Measurements from ENCODE around the gene DGKB. TPM values are rescaled to one million over a fixed set of nuclear protein-coding genes. Genes with fewer than 3 reads are reported as not detected.

The DGKB gene
- polyA plus RNA-seq, 1 donor (not counting 4 experiments of a cell fraction or from before 2014, with no cell fraction given) = 0.01 TPM

DNA sequence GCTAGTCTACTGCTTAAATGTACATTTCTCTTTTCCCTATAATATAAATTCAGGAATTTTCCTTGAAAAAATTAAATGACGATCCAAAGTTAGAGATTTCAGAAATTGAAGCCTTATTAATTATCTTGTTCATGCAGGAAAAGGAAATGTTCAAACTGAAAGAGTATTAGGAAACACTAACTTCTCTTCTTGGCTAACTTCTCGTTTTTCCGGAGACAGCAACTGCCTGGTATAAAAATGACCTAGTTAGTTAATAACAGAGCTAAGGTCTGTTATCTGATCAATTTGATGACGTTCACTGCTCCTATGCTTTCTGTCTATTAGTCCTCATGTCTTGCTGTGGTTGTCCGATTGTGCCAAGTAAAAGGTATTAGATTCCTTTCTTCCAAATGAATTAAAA lies 212.5 kb downstream of the DGKB start:
- dilution Hi-C loops (cut with MboI; ENCODE audit: extremely low pct_ligation_motif_present, low sequenced_read_pairs) = no loop called here
- FAIRE-seq = no peak

DNA sequence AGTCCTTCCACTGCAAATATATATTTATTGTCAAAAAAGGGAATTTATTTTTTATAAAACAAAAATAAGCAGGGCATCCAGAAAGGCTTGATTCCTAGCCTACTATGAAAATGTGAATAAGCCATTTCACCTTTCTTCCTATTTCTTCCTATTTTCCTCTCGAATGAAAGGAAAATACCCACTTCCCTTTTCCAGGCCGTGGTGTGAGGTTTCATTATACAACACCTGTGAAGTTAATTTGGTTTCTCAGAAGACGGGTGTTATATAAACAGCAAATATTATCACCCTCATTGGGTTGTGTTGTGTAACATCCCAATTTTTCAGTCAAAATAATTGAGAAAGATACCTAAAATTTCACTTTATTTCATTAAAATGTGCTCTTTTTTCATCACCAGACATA lies 214.3 kb downstream of the DGKB start:
- no peak for FAIRE-seq
- Histone ChIP-seq H3K4me2 (ENCODE audit: control insufficient read depth, extremely low read depth, insufficient read depth, low read depth, low read length) (peak overlapping the region; percentile 18), H3K9me1 (ENCODE audit: control insufficient read depth, extremely low read depth, insufficient read depth, low read length) (no peaks in the 10 kb centered on the region), H3K9ac (ENCODE audit: control insufficient read depth, extremely low read depth, insufficient read depth, low read length) (no peak overlapping the region), H4K20me1 (ENCODE audit: control insufficient read depth, extremely low read depth, insufficient read depth, low read length) (no peaks in the 10 kb centered on the region), H3K79me2 (ENCODE audit: control insufficient read depth, insufficient read depth, low read length) (no peaks in the 10 kb centered on the region), H3K36me3 (ENCODE audit: control insufficient read depth in 2 of 2, extremely low read depth in 1 of 2, insufficient read depth in 2 of 2, low read length in 2 of 2) (no peaks in the 10 kb centered on the region), H2AFZ (ENCODE audit: control insufficient read depth, low read length) (no peak overlapping the region), H3K4me3 (ENCODE audit: control insufficient read depth in 2 of 3, extremely low read depth in 1 of 3, insufficient read depth in 2 of 3, low read depth in 1 of 3, low read length in 3 of 3) (no peak overlapping the region), H3K27me3 (ENCODE audit: control insufficient read depth, extremely low read depth, insufficient read depth, low read length) (no peaks in the 10 kb centered on the region), H3K9me3 (ENCODE audit: control insufficient read depth, low read depth, low read length) (no peaks in the 10 kb centered on the region), H3K4me1 (ENCODE audit: control insufficient read depth, extremely low read depth, insufficient read depth, low read length) (no peaks in the 10 kb centered on the region), H3K27ac (ENCODE audit: control insufficient read depth, insufficient read depth, low read length) (no peak overlapping the region)
- no peak for TF ChIP-seq EZH2 (IDR thresholded peaks at IDR 0.05; ENCODE audit: low read length)
- dilution Hi-C loops (cut with MboI; ENCODE audit: extremely low pct_ligation_motif_present, low sequenced_read_pairs) = no loop called here
- DNase-seq (ENCODE audit: low read depth, low spot score) = no peak

More for the DNA sequence above, 212.5 kb downstream of the DGKB start:
- Histone ChIP-seq H3K27me3 (ENCODE audit: control insufficient read depth, extremely low read depth, insufficient read depth, low read length) (no peaks in the 10 kb centered on the region), H3K27ac (ENCODE audit: control insufficient read depth, insufficient read depth, low read length) (no peak overlapping the region), H3K9ac (ENCODE audit: control insufficient read depth, extremely low read depth, insufficient read depth, low read length) (no peak overlapping the region), H3K9me1 (ENCODE audit: control insufficient read depth, extremely low read depth, insufficient read depth, low read length) (no peaks in the 10 kb centered on the region), H3K4me2 (ENCODE audit: control insufficient read depth, extremely low read depth, insufficient read depth, low read depth, low read length) (no peak overlapping the region), H3K9me3 (ENCODE audit: control insufficient read depth, low read depth, low read length) (no peaks in the 10 kb centered on the region), H3K36me3 (ENCODE audit: control insufficient read depth in 2 of 2, extremely low read depth in 1 of 2, insufficient read depth in 2 of 2, low read length in 2 of 2) (no peaks in the 10 kb centered on the region), H2AFZ (ENCODE audit: control insufficient read depth, low read length) (no peak overlapping the region), H3K79me2 (ENCODE audit: control insufficient read depth, insufficient read depth, low read length) (no peaks in the 10 kb centered on the region), H3K4me1 (ENCODE audit: control insufficient read depth, extremely low read depth, insufficient read depth, low read length) (no peaks in the 10 kb centered on the region), H4K20me1 (ENCODE audit: control insufficient read depth, extremely low read depth, insufficient read depth, low read length) (no peaks in the 10 kb centered on the region), H3K4me3 (ENCODE audit: control insufficient read depth in 2 of 3, extremely low read depth in 1 of 3, insufficient read depth in 2 of 3, low read depth in 1 of 3, low read length in 3 of 3) (no peak overlapping the region)
- no peak for TF ChIP-seq EZH2 (IDR thresholded peaks at IDR 0.05; ENCODE audit: low read length)
- TF ChIP-seq, protein P1, sequence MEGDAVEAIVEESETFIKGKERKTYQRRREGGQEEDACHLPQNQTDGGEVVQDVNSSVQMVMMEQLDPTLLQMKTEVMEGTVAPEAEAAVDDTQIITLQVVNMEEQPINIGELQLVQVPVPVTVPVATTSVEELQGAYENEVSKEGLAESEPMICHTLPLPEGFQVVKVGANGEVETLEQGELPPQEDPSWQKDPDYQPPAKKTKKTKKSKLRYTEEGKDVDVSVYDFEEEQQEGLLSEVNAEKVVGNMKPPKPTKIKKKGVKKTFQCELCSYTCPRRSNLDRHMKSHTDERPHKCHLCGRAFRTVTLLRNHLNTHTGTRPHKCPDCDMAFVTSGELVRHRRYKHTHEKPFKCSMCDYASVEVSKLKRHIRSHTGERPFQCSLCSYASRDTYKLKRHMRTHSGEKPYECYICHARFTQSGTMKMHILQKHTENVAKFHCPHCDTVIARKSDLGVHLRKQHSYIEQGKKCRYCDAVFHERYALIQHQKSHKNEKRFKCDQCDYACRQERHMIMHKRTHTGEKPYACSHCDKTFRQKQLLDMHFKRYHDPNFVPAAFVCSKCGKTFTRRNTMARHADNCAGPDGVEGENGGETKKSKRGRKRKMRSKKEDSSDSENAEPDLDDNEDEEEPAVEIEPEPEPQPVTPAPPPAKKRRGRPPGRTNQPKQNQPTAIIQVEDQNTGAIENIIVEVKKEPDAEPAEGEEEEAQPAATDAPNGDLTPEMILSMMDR (optimal IDR thresholded peaks at IDR 0.05 in 1 of 3, IDR thresholded peaks at IDR 0.05 in 1 of 3, conservative IDR thresholded peaks at IDR 0.05 in 1 of 3; ENCODE audit: extremely low read depth in 1 of 3, insufficient read depth in 2 of 3, low read length in 3 of 3) = no peak
- DNase-seq (ENCODE audit: low read depth, low spot score) = no peak

DNA sequence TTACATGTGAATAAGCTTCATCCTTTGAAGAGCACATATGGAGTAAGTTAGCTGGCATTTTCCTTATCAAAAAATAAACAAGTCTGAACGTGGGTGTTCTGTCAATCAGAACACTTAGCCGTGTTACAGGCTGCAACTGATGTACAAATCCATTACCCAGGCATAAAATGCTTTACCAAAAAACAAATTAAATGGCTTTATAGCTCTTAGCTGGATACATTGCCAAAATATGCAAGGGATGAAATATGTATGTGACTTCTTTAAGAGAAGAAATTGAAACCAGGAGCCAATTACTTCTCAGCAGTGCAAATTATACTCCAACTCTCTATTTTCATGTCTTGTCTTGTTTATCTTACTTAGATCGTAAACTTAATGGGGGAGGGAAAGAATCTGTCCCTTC lies 214.8 kb downstream of the DGKB start:
- no peak overlapping the region for H3K4me3 ChIP-seq (ENCODE audit: control insufficient read depth in 2 of 3, extremely low read depth in 1 of 3, insufficient read depth in 2 of 3, low read depth in 1 of 3, low read length in 3 of 3)
- H3K36me3 ChIP-seq (ENCODE audit: control insufficient read depth in 2 of 2, extremely low read depth in 1 of 2, insufficient read depth in 2 of 2, low read length in 2 of 2) = no peaks in the 10 kb centered on the region
- H3K4me1 ChIP-seq (ENCODE audit: control insufficient read depth, extremely low read depth, insufficient read depth, low read length) = no peaks in the 10 kb centered on the region
- no peak overlapping the region for H3K9ac ChIP-seq (ENCODE audit: control insufficient read depth, extremely low read depth, insufficient read depth, low read length)
- dilution Hi-C loops (cut with MboI; ENCODE audit: extremely low pct_ligation_motif_present, low sequenced_read_pairs) = no loop called here
- no peaks in the 10 kb centered on the region for H3K79me2 ChIP-seq (ENCODE audit: control insufficient read depth, insufficient read depth, low read length)
- H3K27ac ChIP-seq (ENCODE audit: control insufficient read depth, insufficient read depth, low read length) = no peak overlapping the region
- no peak overlapping the region for H2AFZ ChIP-seq (ENCODE audit: control insufficient read depth, low read length)
- H3K27me3 ChIP-seq (ENCODE audit: control insufficient read depth, extremely low read depth, insufficient read depth, low read length) = no peaks in the 10 kb centered on the region
- H3K9me3 ChIP-seq (ENCODE audit: control insufficient read depth, low read depth, low read length) = no peaks in the 10 kb centered on the region
- no peak for FAIRE-seq
- no peak for DNase-seq (ENCODE audit: low read depth, low spot score)
- peak overlapping the region; percentile 18 for H3K4me2 ChIP-seq (ENCODE audit: control insufficient read depth, extremely low read depth, insufficient read depth, low read depth, low read length)
- TF ChIP-seq, protein P1 (optimal IDR thresholded peaks at IDR 0.05 in 1 of 3, IDR thresholded peaks at IDR 0.05 in 1 of 3, conservative IDR thresholded peaks at IDR 0.05 in 1 of 3; ENCODE audit: extremely low read depth in 1 of 3, insufficient read depth in 2 of 3, low read length in 3 of 3) = no peak
- H3K9me1 ChIP-seq (ENCODE audit: control insufficient read depth, extremely low read depth, insufficient read depth, low read length) = no peaks in the 10 kb centered on the region
- H4K20me1 ChIP-seq (ENCODE audit: control insufficient read depth, extremely low read depth, insufficient read depth, low read length) = no peaks in the 10 kb centered on the region

All from keratinocyte (primary cell).